Mesendoderm (in vitro differentiated cells): Measurements from ENCODE around the gene BOLL.

Experiments used
- DNase-seq: peaks from one replicate; pipeline ENCODE4 v3.0.0; 2013
- H2AK5ac ChIP-seq: 2 replicates; pipeline ENCODE4 v1.6.1; 2013; ENCODE audit warnings: low read length, inconsistent platforms
- H2BK120ac ChIP-seq: 2 replicates; pipeline ENCODE4 v1.6.1; 2013; ENCODE audit warnings: low read depth, mild to moderate bottlenecking, low read length, moderate library complexity, mixed read lengths
- H2BK15ac ChIP-seq: replicated peaks from 2 replicates; pipeline ENCODE4 v1.6.1; 2013; ENCODE audit warnings: low read depth, mild to moderate bottlenecking, moderate library complexity
- H2BK5ac ChIP-seq: 2 replicates; pipeline ENCODE4 v1.6.1; 2013; ENCODE audit warnings: low read length, inconsistent platforms
- H3K18ac ChIP-seq: 2 replicates; pipeline ENCODE4 v1.6.1; 2013; ENCODE audit warnings: mild to moderate bottlenecking, low read length, mixed read lengths
- H3K23ac ChIP-seq: one replicate; pipeline ENCODE4 v1.6.1; 2013; ENCODE audit warnings: low read length
- H3K27ac ChIP-seq: 2 replicates; pipeline ENCODE4 v1.5.1; 2013; ENCODE audit warnings: low read depth, mild to moderate bottlenecking, inconsistent platforms, low read length, moderate library complexity
- H3K27me3 ChIP-seq: 2 replicates; pipeline ENCODE4 v1.6.1; 2013; ENCODE audit warnings: low read length, control low read depth, mild to moderate bottlenecking, inconsistent platforms; ENCODE audit not compliant: insufficient read depth, poor library complexity
- H3K36me3 ChIP-seq: 2 replicates; pipeline ENCODE4 v1.6.1; 2013; ENCODE audit warnings: low read length, inconsistent platforms; ENCODE audit not compliant: control insufficient read depth, insufficient read depth
- H3K4ac ChIP-seq: one replicate; pipeline ENCODE4 v1.6.1; 2013; ENCODE audit warnings: low read depth, mild to moderate bottlenecking, low read length, moderate library complexity
- H3K4me1 ChIP-seq: 2 replicates; pipeline ENCODE4 v1.6.1; 2013; ENCODE audit warnings: low read depth, low read length, inconsistent platforms; ENCODE audit not compliant: control insufficient read depth
- H3K4me2 ChIP-seq: 2 replicates; pipeline ENCODE4 v1.6.1; 2013; ENCODE audit warnings: low read length
- H3K4me3 ChIP-seq: 2 replicates; pipeline ENCODE4 v1.5.1; 2013; ENCODE audit warnings: mild to moderate bottlenecking, low read length
- H3K56ac ChIP-seq: one replicate; pipeline ENCODE4 v1.6.1; 2013; ENCODE audit warnings: low read length
- H3K79me1 ChIP-seq: 2 replicates; pipeline ENCODE4 v1.6.1; 2013; ENCODE audit warnings: low read length, inconsistent platforms
- H3K79me2 ChIP-seq: 2 replicates; pipeline ENCODE4 v1.6.1; 2013; ENCODE audit warnings: mild to moderate bottlenecking, low read length; ENCODE audit not compliant: control insufficient read depth, insufficient read depth
- H3K9ac ChIP-seq: 2 replicates; pipeline ENCODE4 v1.6.1; 2013; ENCODE audit warnings: low read length, inconsistent platforms
- H4K5ac ChIP-seq: one replicate; pipeline ENCODE4 v1.6.1; 2013; ENCODE audit warnings: low read length
- H4K8ac ChIP-seq: one replicate; pipeline ENCODE4 v1.6.1; 2013; ENCODE audit warnings: low read depth, mild to moderate bottlenecking, control low read depth, low read length, moderate library complexity
- WGBS: extraction: QIAGEN DNeasy Blood & Tissue Kit; methylation state at CpG from one replicate; pipeline ENCODE4 v1.1.7; 2013; ENCODE audit warnings: low lambda C conversion rate, missing lambda C conversion rate; ENCODE audit not compliant: insufficient coverage; ENCODE audit errors: extremely low coverage; 5-methylcytosine and 5-hydroxymethylcytosine counted together

The BOLL gene

GRCh38 chr2:197677483-197677882 lies 107.6 kb downstream of the BOLL start:
- Histone ChIP-seq H2BK15ac (no peak overlapping the region), H3K9ac (no peak overlapping the region), H3K27me3 (no peaks in the 10 kb centered on the region), H3K27ac (no peak overlapping the region), H3K4me1 (peaks cover 3% of the 10 kb centered on the region), H3K79me2 (no peaks in the 10 kb centered on the region), H2BK120ac (no peak overlapping the region), H3K56ac (no peak overlapping the region), H3K79me1 (no peaks in the 10 kb centered on the region), H3K23ac (no peak overlapping the region), H3K4me3 (no peak overlapping the region), H3K18ac (no peak overlapping the region), H3K4ac (no peak overlapping the region), H2BK5ac (no peak overlapping the region), H4K5ac (no peak overlapping the region), H3K36me3 (no peaks in the 10 kb centered on the region), H4K8ac (no peak overlapping the region), H3K4me2 (no peak overlapping the region), H2AK5ac (no peak overlapping the region)
- peak; percentile 28 for DNase-seq
- WGBS, result no CpG with 5 or more reads among the region's 2 CpGs

GRCh38 chr2:197677056-197677455 lies 108.1 kb downstream of the BOLL start:
- no peak overlapping the region for H3K18ac ChIP-seq

More at GRCh38 chr2:197677056-197677455, 108.1 kb downstream of the BOLL start:
- WGBS, result no CpG with 5 or more reads among the region's 3 CpGs
- no peak overlapping the region for H4K8ac ChIP-seq
- H3K36me3 ChIP-seq, result no peaks in the 10 kb centered on the region
- no peak overlapping the region for H4K5ac ChIP-seq
- no peak overlapping the region for H3K4me3 ChIP-seq
- no peak overlapping the region for H3K4ac ChIP-seq
- H3K56ac ChIP-seq, result no peak overlapping the region
- H3K4me2 ChIP-seq, result no peak overlapping the region
- H3K27ac ChIP-seq, result no peak overlapping the region
- no peak overlapping the region for H3K9ac ChIP-seq
- peaks cover 3% of the 10 kb centered on the region for H3K4me1 ChIP-seq
- peak; percentile 42 for DNase-seq
- H3K23ac ChIP-seq, result no peak overlapping the region
- H3K79me2 ChIP-seq, result no peaks in the 10 kb centered on the region
- H2BK120ac ChIP-seq, result no peak overlapping the region
- H3K79me1 ChIP-seq, result no peaks in the 10 kb centered on the region
- no peaks in the 10 kb centered on the region for H3K27me3 ChIP-seq
- H2BK15ac ChIP-seq, result no peak overlapping the region
- H2AK5ac ChIP-seq, result no peak overlapping the region
- H2BK5ac ChIP-seq, result no peak overlapping the region
